ENCODE results near the gene PSD4.

The PSD4 gene

GRCh38 chr2:113252047-113252590, 78.3 kb downstream of the PSD4 start:
- H3K4me3 ChIP-seq (ENCODE audit: low read depth, low read length) = no peak overlapping the region
- no peak for TF ChIP-seq CTCF (IDR thresholded peaks at IDR 0.05; ENCODE audit: borderline replicate concordance, insufficient read depth, low read depth, low read length)

GRCh38 chr2:113253453-113253852, 79.7 kb downstream of the PSD4 start:
- H3K4me3 ChIP-seq (ENCODE audit: low read depth, low read length) = no peak overlapping the region
- no peak for TF ChIP-seq CTCF (IDR thresholded peaks at IDR 0.05; ENCODE audit: borderline replicate concordance, insufficient read depth, low read depth, low read length)

GRCh38 chr2:113255140-113256070, 81.6 kb downstream of the PSD4 start:
- H3K4me3 ChIP-seq (ENCODE audit: low read depth, low read length) = no peak overlapping the region
- TF ChIP-seq CTCF (IDR thresholded peaks at IDR 0.05; ENCODE audit: borderline replicate concordance, insufficient read depth, low read depth, low read length) = no peak

GRCh38 chr2:113257516-113258264, 83.9 kb downstream of the PSD4 start:
- no peak overlapping the region for H3K4me3 ChIP-seq (ENCODE audit: low read depth, low read length)
- no peak for TF ChIP-seq CTCF (IDR thresholded peaks at IDR 0.05; ENCODE audit: borderline replicate concordance, insufficient read depth, low read depth, low read length)

- no peak for TF ChIP-seq CTCF (IDR thresholded peaks at IDR 0.05; ENCODE audit: borderline replicate concordance, insufficient read depth, low read depth, low read length)
- H3K4me3 ChIP-seq (ENCODE audit: low read depth, low read length) = no peak overlapping the region
These were observed 84.8 kb downstream of the PSD4 start for GRCh38 chr2:113258471-113259147.

Data from GM12875 (cell line).